ENCODE data around the gene IKZF2.

IKZF2 gene

DNA sequence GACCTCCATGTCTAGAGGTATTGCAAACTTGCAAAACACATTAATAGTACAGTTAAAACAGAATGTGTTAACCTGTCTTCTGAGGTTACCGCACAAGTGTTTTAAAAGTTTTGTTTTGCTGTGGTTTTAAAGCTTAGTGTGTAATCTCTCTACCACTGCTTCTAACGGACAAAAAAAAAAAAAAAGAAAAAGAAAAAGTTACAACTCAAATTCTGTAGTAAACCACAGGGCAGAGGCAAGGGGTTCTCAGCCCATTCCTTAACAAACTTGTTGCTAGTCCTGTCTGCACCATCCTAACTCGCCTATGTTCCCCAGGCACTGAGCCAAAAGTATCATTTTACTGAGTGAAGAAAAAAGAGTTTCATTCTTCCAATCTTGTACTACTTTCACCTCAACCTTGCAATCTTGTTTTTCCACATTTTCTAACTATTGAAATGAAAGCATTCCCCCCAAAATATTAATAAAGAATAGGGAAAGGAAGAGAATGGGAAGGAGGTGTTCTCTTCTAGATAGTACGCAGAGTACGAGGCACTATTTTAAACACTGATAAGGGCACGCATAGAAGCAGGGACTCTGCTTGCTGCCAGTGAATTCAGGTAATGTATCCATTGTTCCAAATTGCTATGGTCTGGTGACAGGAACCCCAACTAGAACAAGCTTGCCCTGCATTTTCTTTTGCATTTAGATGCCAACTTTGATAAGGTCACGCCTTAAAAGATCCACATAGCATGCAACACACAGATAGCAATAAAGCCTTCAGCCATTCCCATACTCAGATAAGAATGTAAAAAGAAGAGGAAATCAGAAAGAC lies 47.1 kb downstream of the IKZF2 start:
- Histone ChIP-seq H3K9ac (ENCODE audit: low read depth in 1 of 2, low read length in 2 of 2) (no peak overlapping the region), H3K9me3 (ENCODE audit: control insufficient read depth in 1 of 2, low read length in 2 of 2) (no peaks in the 10 kb centered on the region), H3K27ac (ENCODE audit: low read depth, low read length) (no peak overlapping the region), H3K4me1 (ENCODE audit: control insufficient read depth in 1 of 2, insufficient read depth in 2 of 2, low read length in 2 of 2) (peaks cover 0 to 9% of the 10 kb centered on the region in 2 donors), H3K36me3 (ENCODE audit: control insufficient read depth in 1 of 2, insufficient read depth in 2 of 2, low read length in 2 of 2) (no peaks in the 10 kb centered on the region), H3K4me3 (ENCODE audit: low read depth in 1 of 2, low read length in 2 of 2) (peak overlapping the region in 1 of 2 donors; percentile 6), H3K27me3 (ENCODE audit: control insufficient read depth in 1 of 2, insufficient read depth in 2 of 2, low read length in 2 of 2) (no peaks in the 10 kb centered on the region)

DNA sequence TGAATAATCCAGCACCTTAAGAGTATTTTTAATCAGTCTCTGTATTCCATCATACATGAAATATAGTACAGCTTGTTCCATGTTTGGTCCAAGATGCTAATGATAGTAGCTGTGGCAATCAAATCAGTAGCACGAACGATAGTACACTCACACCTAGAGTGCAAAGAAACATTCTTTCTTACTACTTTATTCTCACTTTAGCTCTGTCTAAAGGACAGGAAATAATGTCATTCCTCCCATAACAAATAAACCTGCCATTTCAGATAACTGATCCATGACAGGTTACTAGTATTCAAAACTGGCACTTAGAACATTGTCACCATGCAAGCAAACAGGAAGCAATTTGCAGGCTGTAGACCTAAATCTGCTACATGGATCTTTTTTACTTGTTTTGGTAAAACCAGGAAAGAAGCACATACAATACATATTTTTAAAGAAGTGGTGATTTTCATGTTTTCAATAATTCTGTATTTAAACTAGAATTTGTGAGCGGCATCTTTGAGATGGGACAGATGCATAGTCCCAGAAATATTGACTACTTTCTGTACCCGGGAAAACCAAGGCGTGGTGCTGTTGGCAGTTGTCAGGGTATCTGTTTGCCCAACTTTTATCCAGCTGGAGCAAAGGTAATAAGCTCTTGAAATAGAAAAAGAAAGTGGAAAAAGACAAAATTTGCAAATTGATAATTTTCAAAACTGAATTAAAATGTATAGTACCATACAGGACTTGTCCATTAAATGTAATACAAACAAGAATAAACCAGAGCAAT lies 49.5 kb downstream of the IKZF2 start:
- Histone ChIP-seq H3K27ac (ENCODE audit: low read depth, low read length) (no peak overlapping the region), H3K9ac (ENCODE audit: low read depth in 1 of 2, low read length in 2 of 2) (no peak overlapping the region), H3K36me3 (ENCODE audit: control insufficient read depth in 1 of 2, insufficient read depth in 2 of 2, low read length in 2 of 2) (no peaks in the 10 kb centered on the region), H3K27me3 (ENCODE audit: control insufficient read depth in 1 of 2, insufficient read depth in 2 of 2, low read length in 2 of 2) (no peaks in the 10 kb centered on the region), H3K4me3 (ENCODE audit: low read depth in 1 of 2, low read length in 2 of 2) (no peak overlapping the region), H3K9me3 (ENCODE audit: control insufficient read depth in 1 of 2, low read length in 2 of 2) (no peaks in the 10 kb centered on the region), H3K4me1 (ENCODE audit: control insufficient read depth in 1 of 2, insufficient read depth in 2 of 2, low read length in 2 of 2) (peaks cover 0 to 9% of the 10 kb centered on the region in 2 donors)

DNA sequence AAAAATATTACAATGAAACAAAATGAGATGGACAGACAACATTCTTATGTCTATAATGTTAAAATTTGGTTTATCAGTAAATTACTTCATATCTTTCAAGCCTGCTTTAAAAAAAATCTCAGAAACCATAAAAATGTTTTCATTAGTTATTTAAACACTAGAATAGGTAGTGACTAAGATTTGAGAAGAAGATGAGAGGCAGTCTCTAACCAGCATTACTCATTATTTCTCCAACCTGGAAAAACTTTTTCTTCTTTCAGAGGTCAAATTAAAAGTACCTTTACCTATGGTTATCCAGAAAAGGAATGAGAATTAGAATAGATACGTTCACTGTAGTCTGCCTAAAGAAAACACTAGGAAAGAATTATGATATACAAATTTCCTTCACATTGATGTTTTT lies 50.3 kb downstream of the IKZF2 start:
- Histone ChIP-seq H3K4me1 (ENCODE audit: control insufficient read depth in 1 of 2, insufficient read depth in 2 of 2, low read length in 2 of 2) (peaks cover 0 to 9% of the 10 kb centered on the region in 2 donors), H3K9ac (ENCODE audit: low read depth in 1 of 2, low read length in 2 of 2) (no peak overlapping the region), H3K36me3 (ENCODE audit: control insufficient read depth in 1 of 2, insufficient read depth in 2 of 2, low read length in 2 of 2) (no peaks in the 10 kb centered on the region), H3K27ac (ENCODE audit: low read depth, low read length) (no peak overlapping the region), H3K27me3 (ENCODE audit: control insufficient read depth in 1 of 2, insufficient read depth in 2 of 2, low read length in 2 of 2) (no peaks in the 10 kb centered on the region), H3K9me3 (ENCODE audit: control insufficient read depth in 1 of 2, low read length in 2 of 2) (no peaks in the 10 kb centered on the region), H3K4me3 (ENCODE audit: low read depth in 1 of 2, low read length in 2 of 2) (no peak overlapping the region)

DNA sequence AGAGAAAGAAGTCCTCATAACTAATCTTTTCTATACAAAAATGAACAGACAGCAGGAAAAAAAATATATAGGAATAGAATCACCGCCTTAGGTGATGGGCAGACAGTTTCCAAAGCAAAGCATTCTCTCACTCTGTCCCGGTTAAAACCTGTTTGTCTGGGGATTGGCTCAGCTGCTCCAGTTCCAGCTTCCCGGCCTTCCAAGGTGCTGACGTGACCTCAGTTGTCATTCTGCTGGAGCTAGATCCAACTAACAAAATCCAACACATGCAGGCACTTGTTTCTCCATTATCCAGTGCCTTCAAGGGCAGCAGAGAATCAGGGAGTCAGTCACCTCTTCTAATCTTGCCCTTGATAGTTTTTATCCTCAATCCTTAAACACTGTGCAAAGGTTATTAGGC lies 52.8 kb downstream of the IKZF2 start:
- Histone ChIP-seq H3K4me1 (ENCODE audit: control insufficient read depth in 1 of 2, insufficient read depth in 2 of 2, low read length in 2 of 2) (peaks cover 0 to 5% of the 10 kb centered on the region in 2 donors), H3K27me3 (ENCODE audit: control insufficient read depth in 1 of 2, insufficient read depth in 2 of 2, low read length in 2 of 2) (no peaks in the 10 kb centered on the region), H3K36me3 (ENCODE audit: control insufficient read depth in 1 of 2, insufficient read depth in 2 of 2, low read length in 2 of 2) (no peaks in the 10 kb centered on the region), H3K9ac (ENCODE audit: low read depth in 1 of 2, low read length in 2 of 2) (no peak overlapping the region), H3K27ac (ENCODE audit: low read depth, low read length) (no peak overlapping the region), H3K9me3 (ENCODE audit: control insufficient read depth in 1 of 2, low read length in 2 of 2) (no peaks in the 10 kb centered on the region), H3K4me3 (ENCODE audit: low read depth in 1 of 2, low read length in 2 of 2) (no peak overlapping the region)

DNA sequence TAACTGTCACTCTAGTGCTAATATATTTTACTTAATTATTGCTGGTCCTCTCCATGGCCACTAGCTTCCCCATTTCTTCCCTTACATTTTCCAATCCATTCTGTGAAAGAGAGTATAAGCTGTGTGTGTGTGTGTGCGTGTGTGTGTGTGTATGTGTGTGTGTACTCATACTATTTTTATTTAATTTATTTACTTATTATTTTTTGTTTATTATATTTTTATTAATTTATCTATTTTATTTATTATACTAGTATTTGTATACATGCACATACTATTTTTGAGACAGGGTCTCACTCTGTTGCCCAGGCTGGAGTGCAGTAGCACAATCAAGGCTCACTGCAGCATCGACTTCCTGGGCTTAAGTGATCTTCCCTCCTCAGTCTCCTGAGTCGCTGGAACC lies 59.6 kb downstream of the IKZF2 start:
- H3K4me1 ChIP-seq (ENCODE audit: control insufficient read depth in 1 of 2, insufficient read depth in 2 of 2, low read length in 2 of 2) = no peaks in the 10 kb centered on the region
- no peaks in the 10 kb centered on the region for H3K27me3 ChIP-seq (ENCODE audit: control insufficient read depth in 1 of 2, insufficient read depth in 2 of 2, low read length in 2 of 2)
- no peak overlapping the region for H3K4me3 ChIP-seq (ENCODE audit: low read depth in 1 of 2, low read length in 2 of 2)
- H3K9ac ChIP-seq (ENCODE audit: low read depth in 1 of 2, low read length in 2 of 2) = no peak overlapping the region
- H3K27ac ChIP-seq (ENCODE audit: low read depth, low read length) = no peak overlapping the region
- H3K9me3 ChIP-seq (ENCODE audit: control insufficient read depth in 1 of 2, low read length in 2 of 2) = no peaks in the 10 kb centered on the region
- H3K36me3 ChIP-seq (ENCODE audit: control insufficient read depth in 1 of 2, insufficient read depth in 2 of 2, low read length in 2 of 2) = no peaks in the 10 kb centered on the region

DNA sequence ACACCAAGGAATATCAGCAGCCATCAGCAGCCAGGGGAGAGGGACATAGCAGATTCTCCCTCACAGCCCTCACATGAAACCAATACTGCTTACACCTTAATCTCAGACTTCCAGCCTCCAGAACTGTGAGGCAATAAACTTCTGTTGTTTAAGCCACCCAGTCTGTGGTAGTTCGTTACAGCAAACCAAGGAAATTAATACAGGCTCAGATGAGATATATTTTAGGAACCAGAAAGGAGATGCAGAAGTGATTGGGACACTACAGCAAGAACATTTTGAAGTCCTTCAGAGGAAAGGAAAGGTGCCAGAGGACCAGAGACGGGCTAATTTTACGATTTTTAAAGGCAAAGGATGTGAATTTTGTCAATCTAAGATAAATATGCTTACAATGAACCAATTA lies 60.6 kb downstream of the IKZF2 start:
- Histone ChIP-seq H3K27me3 (ENCODE audit: control insufficient read depth in 1 of 2, insufficient read depth in 2 of 2, low read length in 2 of 2) (no peaks in the 10 kb centered on the region), H3K9ac (ENCODE audit: low read depth in 1 of 2, low read length in 2 of 2) (no peak overlapping the region), H3K27ac (ENCODE audit: low read depth, low read length) (no peak overlapping the region), H3K4me1 (ENCODE audit: control insufficient read depth in 1 of 2, insufficient read depth in 2 of 2, low read length in 2 of 2) (peaks cover 0 to under 1% of the 10 kb centered on the region in 2 donors), H3K4me3 (ENCODE audit: low read depth in 1 of 2, low read length in 2 of 2) (no peak overlapping the region), H3K36me3 (ENCODE audit: control insufficient read depth in 1 of 2, insufficient read depth in 2 of 2, low read length in 2 of 2) (no peaks in the 10 kb centered on the region), H3K9me3 (ENCODE audit: control insufficient read depth in 1 of 2, low read length in 2 of 2) (no peaks in the 10 kb centered on the region)

DNA sequence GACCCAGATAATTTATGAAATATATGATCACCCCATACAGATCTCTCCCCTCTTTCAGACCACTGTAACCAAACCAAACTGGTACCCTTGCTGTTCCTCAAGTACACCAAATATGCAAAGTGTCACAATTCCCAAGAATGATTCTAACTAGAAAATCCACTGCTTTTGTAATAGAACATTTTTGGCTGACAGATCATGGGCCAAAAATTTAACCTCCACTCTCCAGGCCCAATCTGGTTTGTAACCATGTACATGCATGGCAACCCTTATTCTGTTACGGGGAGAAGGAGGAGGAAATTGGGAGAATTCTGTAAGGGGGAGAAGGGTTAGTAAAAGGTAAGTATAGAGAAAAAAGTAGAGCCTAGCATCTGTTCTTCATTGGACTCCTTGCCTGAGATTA lies 62.0 kb downstream of the IKZF2 start:
- peaks cover 0 to 5% of the 10 kb centered on the region in 2 donors for H3K4me1 ChIP-seq (ENCODE audit: control insufficient read depth in 1 of 2, insufficient read depth in 2 of 2, low read length in 2 of 2)
- H3K9ac ChIP-seq (ENCODE audit: low read depth in 1 of 2, low read length in 2 of 2) = no peak overlapping the region
- H3K4me3 ChIP-seq (ENCODE audit: low read depth in 1 of 2, low read length in 2 of 2) = no peak overlapping the region

DNA sequence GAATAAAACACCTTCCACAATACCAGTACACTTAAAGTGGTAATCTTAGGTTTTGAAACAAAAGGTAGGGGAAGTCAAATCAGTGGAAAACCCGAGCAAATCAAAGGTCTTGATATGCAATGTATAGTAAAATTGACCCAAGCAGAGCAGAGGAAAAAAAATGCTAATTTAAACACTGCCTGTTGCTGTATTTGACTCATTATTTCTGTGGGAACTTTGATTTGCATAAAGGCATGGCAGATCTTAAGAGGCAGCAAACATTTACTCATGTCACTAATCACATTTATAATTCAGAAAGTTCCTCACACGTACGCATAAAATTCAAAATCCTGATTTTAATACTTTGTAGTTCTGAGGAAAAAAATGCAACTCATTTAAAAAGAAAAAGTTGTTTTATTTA lies 64.4 kb downstream of the IKZF2 start:
- H3K36me3 ChIP-seq (ENCODE audit: control insufficient read depth in 1 of 2, insufficient read depth in 2 of 2, low read length in 2 of 2) = no peaks in the 10 kb centered on the region
- no peaks in the 10 kb centered on the region for H3K9me3 ChIP-seq (ENCODE audit: control insufficient read depth in 1 of 2, low read length in 2 of 2)
- H3K4me1 ChIP-seq (ENCODE audit: control insufficient read depth in 1 of 2, insufficient read depth in 2 of 2, low read length in 2 of 2) = peaks cover 0 to 5% of the 10 kb centered on the region in 2 donors
- no peaks in the 10 kb centered on the region for H3K27me3 ChIP-seq (ENCODE audit: control insufficient read depth in 1 of 2, insufficient read depth in 2 of 2, low read length in 2 of 2)
- no peak overlapping the region for H3K4me3 ChIP-seq (ENCODE audit: low read depth in 1 of 2, low read length in 2 of 2)
- no peak overlapping the region for H3K27ac ChIP-seq (ENCODE audit: low read depth, low read length)
- H3K9ac ChIP-seq (ENCODE audit: low read depth in 1 of 2, low read length in 2 of 2) = no peak overlapping the region

More for the DNA sequence above, 62.0 kb downstream of the IKZF2 start:
- no peak overlapping the region for H3K27ac ChIP-seq (ENCODE audit: low read depth, low read length)
- H3K9me3 ChIP-seq (ENCODE audit: control insufficient read depth in 1 of 2, low read length in 2 of 2) = no peaks in the 10 kb centered on the region
- H3K27me3 ChIP-seq (ENCODE audit: control insufficient read depth in 1 of 2, insufficient read depth in 2 of 2, low read length in 2 of 2) = no peaks in the 10 kb centered on the region
- H3K36me3 ChIP-seq (ENCODE audit: control insufficient read depth in 1 of 2, insufficient read depth in 2 of 2, low read length in 2 of 2) = no peaks in the 10 kb centered on the region

DNA sequence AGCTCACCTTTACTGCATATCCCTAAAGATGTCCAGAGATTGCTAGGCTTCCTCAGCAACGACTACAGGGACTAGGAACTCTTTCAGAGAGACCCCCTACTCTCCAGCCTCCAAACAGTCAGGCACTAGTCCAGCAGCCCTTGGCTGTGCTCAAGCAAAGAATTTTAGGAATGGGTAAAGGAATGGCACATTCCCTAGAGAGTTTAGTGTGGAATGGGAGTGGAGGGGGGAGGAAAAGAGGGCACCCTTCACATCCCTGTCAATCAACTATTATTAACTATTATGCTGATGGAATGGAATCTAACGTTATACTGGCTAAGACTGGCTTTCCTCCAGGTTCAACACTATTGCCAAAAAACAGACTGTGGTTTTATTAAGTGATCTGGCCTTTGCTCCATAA lies 64.8 kb downstream of the IKZF2 start:
- H3K4me3 ChIP-seq (ENCODE audit: low read depth in 1 of 2, low read length in 2 of 2) = no peak overlapping the region
- H3K36me3 ChIP-seq (ENCODE audit: control insufficient read depth in 1 of 2, insufficient read depth in 2 of 2, low read length in 2 of 2) = no peaks in the 10 kb centered on the region
- H3K9me3 ChIP-seq (ENCODE audit: control insufficient read depth in 1 of 2, low read length in 2 of 2) = no peaks in the 10 kb centered on the region
- H3K27ac ChIP-seq (ENCODE audit: low read depth, low read length) = no peak overlapping the region
- peaks cover 3 to 7% of the 10 kb centered on the region in 2 donors for H3K4me1 ChIP-seq (ENCODE audit: control insufficient read depth in 1 of 2, insufficient read depth in 2 of 2, low read length in 2 of 2)
- no peaks in the 10 kb centered on the region for H3K27me3 ChIP-seq (ENCODE audit: control insufficient read depth in 1 of 2, insufficient read depth in 2 of 2, low read length in 2 of 2)
- H3K9ac ChIP-seq (ENCODE audit: low read depth in 1 of 2, low read length in 2 of 2) = no peak overlapping the region

DNA sequence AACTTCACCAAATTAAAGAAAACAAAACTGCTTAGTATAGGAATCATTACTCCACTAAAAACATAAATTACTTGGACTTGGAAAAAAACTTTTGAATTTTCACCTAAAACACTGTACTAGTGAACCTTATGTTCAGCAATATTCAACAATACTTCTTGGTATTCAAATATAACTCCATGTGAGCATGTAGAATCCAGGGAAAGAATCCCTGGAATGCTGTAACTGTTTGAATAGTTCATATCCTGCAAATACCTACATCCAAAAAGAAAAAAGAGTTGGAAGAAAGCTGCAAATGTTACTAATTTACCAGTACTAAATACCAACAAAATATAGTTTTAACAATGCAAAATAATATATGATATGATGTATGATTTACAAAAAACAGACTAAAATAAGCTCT lies 65.4 kb downstream of the IKZF2 start:
- H3K27me3 ChIP-seq (ENCODE audit: control insufficient read depth in 1 of 2, insufficient read depth in 2 of 2, low read length in 2 of 2) = no peaks in the 10 kb centered on the region
- no peak overlapping the region for H3K27ac ChIP-seq (ENCODE audit: low read depth, low read length)

More for the DNA sequence above, 65.4 kb downstream of the IKZF2 start:
- no peaks in the 10 kb centered on the region for H3K9me3 ChIP-seq (ENCODE audit: control insufficient read depth in 1 of 2, low read length in 2 of 2)
- peaks cover 6 to 9% of the 10 kb centered on the region in 2 donors for H3K4me1 ChIP-seq (ENCODE audit: control insufficient read depth in 1 of 2, insufficient read depth in 2 of 2, low read length in 2 of 2)
- no peak overlapping the region for H3K4me3 ChIP-seq (ENCODE audit: low read depth in 1 of 2, low read length in 2 of 2)
- no peaks in the 10 kb centered on the region for H3K36me3 ChIP-seq (ENCODE audit: control insufficient read depth in 1 of 2, insufficient read depth in 2 of 2, low read length in 2 of 2)
- H3K9ac ChIP-seq (ENCODE audit: low read depth in 1 of 2, low read length in 2 of 2) = no peak overlapping the region
